ENCODE measurements around the gene GRK4.
A peak's percentile ranks its signal among the peaks of the same experiment; 100 is the strongest.

GRK4 gene

DNA sequence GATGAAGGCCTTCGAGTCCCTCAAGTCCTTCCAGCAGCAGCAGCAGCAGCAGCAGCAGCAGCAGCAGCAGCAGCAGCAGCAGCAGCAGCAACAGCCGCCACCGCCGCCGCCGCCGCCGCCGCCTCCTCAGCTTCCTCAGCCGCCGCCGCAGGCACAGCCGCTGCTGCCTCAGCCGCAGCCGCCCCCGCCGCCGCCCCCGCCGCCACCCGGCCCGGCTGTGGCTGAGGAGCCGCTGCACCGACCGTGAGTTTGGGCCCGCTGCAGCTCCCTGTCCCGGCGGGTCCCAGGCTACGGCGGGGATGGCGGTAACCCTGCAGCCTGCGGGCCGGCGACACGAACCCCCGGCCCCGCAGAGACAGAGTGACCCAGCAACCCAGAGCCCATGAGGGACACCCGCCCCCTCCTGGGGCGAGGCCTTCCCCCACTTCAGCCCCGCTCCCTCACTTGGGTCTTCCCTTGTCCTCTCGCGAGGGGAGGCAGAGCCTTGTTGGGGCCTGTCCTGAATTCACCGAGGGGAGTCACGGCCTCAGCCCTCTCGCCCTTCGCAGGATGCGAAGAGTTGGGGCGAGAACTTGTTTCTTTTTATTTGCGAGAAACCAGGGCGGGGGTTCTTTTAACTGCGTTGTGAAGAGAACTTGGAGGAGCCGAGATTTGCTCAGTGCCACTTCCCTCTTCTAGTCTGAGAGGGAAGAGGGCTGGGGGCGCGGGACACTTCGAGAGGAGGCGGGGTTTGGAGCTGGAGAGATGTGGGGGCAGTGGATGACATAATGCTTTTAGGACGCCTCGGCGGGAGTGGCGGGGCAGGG lies 111.7 kb downstream of the GRK4 start:
- peak; percentile 89 for DNase-seq

DNA sequence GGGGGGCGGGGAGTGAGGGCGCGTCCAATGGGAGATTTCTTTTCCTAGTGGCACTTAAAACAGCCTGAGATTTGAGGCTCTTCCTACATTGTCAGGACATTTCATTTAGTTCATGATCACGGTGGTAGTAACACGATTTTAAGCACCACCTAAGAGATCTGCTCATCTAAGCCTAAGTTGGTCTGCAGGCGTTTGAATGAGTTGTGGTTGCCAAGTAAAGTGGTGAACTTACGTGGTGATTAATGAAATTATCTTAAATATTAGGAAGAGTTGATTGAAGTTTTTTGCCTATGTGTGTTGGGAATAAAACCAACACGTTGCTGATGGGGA lies 112.2 kb downstream of the GRK4 start:
- no peak for DNase-seq

DNA sequence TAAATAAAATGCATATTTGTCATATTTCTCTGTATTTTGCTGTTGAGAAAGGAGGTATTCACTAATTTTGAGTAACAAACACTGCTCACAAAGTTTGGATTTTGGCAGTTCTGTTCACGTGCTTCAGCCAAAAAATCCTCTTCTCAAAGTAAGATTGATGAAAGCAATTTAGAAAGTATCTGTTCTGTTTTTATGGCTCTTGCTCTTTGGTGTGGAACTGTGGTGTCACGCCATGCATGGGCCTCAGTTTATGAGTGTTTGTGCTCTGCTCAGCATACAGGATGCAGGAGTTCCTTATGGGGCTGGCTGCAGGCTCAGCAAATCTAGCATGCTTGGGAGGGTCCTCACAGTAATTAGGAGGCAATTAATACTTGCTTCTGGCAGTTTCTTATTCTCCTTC lies 114.4 kb downstream of the GRK4 start:
- DNase-seq, result no peak

DNA sequence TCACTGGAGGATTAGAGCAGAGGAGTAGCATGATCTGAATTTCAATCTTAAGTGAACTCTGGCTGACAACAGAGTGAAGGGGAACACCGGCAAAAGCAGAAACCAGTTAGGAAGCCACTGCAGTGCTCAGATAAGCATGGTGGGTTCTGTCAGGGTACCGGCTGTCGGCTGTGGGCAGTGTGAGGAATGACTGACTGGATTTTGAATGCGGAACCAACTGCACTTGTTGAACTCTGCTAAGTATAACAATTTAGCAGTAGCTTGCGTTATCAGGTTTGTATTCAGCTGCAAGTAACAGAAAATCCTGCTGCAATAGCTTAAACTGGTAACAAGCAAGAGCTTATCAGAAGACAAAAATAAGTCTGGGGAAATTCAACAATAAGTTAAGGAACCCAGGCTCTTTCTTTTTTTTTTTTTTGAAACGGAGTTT lies 116.3 kb downstream of the GRK4 start:
- DNase-seq, result no peak

DNA sequence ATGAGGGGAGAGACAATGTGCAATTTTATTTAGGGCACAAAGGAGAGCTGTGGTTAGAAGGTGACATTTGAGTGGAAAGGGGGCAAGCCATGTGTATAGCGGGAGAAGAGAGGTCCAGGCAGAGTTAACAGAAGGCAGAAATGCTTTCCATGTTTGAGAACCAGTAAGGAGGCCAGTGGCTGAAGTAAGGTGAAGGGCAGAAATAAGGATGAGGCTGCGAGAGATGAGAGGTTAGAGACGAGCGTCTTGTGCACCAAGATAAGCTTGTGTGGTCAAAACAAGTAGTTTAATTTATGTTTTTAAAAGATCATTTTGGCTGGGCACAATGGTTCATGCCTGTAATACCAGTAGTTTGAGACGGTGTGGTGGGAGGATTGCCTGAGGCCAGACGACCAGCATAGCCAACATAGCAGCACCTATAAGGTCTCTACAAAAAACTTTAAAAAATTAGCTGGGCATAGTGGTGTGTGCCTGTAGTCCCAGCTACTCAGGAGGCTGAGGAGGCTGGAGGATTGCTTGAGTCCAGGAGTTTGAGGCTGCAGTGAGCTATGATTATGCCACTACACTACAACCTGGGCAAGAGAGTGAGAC lies 119.6 kb downstream of the GRK4 start:
- no peak for DNase-seq

DNA sequence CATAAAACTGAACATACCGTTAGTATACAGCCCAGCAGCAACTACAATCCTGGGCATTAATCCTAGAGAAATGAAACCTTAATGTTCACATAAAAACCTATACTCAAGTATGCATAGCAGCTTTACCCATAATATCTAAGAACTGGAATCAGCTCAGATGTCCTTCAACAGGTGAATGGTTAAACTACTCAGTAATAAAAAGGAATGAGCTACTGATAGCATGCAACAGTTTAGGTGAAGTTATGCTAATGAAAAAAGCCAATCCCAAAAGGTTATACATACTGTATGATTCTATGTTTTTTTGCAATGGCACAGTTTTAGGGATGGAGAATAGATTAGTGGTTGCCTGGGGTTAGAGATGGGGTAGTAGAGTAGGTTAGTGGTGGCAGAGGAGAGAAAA lies 120.4 kb downstream of the GRK4 start:
- DNase-seq, result no peak

DNA sequence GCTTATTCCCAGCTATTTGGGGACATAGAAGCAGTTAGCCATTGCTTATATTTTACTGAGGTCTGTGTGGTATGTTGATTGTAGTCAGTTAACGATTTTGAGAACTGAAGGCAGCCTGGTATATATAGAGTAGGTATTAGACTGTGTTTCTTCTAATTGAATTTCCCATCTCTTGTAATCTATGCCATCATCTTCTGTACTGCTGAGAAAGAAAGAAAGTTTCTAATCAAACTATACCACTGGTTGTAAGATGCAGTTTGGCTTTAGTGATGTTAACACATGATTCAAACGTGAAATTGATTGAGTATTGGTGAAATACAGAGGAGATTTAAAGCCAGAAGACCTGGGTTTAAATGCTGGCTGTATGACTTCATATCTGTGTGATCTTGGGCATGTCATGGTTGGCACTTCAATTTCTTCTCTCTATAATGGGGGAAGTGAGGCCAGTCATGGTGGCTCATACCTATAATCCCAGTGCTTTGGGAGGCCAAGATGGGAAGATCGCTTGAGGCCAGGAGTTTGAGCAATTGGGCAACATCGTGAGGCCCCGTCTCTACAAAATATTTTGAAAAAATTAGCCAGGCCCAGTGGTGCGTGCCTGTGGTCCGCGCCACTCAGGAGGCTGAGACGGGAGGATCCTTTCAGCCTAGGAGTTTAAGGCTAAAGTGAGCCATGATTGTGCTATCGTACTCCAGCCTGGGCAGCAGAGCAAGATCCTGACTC lies 122.7 kb downstream of the GRK4 start:
- no peak for DNase-seq

DNA sequence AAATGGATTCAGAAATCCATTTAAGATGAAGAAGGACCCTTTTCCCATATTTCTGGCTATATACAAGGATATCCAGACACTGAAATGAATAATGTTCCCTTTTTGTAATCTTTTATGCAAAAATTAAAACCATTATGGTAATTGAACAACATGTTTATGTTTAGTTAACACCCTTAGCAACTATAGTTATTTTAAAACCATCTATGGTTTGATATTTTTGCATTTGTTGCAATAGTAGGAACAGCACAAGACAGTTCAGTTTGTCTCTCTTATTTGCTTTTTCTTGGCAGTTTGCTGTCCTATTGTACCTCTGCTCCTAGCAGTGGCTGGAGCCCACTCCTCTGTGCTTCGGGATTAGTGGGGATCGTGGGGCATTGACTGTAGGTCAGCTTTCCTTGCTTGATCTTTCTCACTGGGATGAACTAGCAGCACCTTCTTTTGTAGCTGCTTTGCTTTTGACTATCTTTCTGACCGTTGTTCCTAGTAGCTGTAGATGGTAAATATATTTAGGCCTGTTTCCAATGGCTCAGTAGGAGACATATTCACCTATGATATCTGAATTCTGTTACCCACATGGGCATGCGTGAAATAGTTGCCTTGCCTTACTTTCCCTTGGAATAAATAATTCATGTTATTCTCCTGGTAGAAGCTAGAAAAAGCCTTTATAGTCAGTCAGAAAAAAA lies 123.9 kb downstream of the GRK4 start:
- no peak for DNase-seq

Data from eye (tissue), 1 donor.